Middle frontal gyrus (tissue), 1 donor: ENCODE data around the gene GRIN3A.
"Not testable (repeated sequence)": the region's sequence is repeated elsewhere in the genome, so short reads cannot be mapped to it uniquely, and the experiment has no call there.

Experiments used
- DNase-seq: peaks from one replicate; pipeline ENCODE4 v3.0.0-alpha.2; 2015; ENCODE audit warnings: low spot score; ENCODE audit errors: extremely low spot score

GRIN3A gene

DNA sequence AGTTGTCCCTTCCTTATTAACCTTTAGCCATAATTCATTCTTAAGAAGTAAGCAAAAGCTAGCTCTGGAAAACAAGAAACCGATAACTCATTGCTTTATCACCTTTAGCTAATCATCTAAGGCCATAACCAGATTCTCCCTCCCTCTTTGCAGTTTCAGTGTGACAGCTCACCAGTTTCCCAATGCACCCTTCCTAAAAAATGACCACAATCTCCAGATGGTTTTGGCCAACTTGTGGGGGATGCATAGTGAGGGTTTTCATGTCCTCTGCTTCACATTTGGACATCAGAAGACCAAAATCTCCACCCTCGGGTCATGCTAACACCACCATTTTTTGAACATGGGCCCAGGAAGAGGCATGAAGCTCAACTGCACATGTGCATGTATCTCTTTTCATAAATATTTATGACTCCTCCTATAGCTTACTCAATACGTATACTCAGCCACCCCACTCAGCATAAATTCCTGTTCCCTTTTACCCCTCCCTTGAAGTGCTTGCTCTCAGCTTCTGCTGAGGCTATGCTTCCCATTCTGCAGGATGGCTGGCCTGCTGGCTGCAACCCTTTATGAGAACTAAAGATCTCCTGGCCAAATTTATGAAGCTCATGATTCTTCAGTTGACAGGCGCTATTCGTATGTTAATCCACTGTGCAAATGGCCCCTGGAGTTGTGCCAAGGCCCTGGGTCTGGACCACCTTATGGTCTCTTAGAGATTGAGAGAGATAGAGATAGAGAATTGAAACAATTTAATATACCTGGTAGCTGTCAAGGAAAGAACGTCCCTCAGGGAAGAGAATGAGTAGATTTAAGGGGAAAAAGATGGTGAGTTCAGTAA is 158.5 kb downstream of the GRIN3A start:
- no peak for DNase-seq

DNA sequence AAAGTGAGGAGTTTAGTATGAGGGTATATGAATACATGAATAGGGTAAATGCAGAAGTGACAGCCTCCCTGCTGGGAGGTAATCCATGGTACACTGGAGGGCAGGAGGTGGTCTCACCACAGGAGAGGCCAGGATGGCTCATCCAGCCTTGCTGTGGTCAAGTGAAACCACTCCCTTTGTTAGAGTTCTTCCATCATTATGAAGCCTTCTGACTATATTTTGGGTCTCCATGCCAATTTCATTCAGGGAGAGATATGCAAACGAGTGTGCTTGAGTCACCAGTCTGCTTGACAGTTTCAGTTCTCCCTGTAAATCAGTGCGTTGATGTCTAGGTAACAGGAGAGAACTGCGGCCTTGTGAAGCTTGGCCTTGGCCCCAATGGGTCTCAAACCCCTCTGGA is 160.1 kb downstream of the GRIN3A start:
- no peak for DNase-seq

DNA sequence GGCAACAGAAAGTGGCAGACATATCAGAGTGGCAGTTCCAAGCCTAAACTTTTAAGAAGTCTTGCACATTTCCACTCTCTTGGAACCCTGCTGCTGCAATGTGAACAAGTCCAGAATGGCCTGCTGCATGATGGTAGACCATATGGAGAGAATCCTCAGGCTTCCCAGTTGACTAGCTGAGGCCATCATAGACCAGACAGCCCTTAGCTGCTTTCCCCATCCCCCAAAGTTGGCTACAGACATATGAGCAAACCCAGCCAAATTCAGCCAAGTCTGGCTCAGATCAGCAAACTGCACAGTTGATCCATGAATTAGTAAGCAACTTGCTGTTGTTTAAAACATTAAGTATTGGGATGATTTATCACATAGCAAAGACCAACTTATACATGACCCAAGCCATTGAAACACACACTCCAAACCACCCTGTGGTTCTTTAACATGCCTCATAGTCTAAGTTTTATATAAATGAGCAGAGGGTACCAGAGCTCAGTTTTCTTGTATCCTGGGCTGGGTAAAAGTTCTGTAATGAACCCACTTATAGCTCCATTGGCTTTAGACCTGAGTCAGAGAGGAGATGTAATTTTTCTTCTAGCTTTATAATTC is 163.6 kb downstream of the GRIN3A start:
- no peak for DNase-seq

DNA sequence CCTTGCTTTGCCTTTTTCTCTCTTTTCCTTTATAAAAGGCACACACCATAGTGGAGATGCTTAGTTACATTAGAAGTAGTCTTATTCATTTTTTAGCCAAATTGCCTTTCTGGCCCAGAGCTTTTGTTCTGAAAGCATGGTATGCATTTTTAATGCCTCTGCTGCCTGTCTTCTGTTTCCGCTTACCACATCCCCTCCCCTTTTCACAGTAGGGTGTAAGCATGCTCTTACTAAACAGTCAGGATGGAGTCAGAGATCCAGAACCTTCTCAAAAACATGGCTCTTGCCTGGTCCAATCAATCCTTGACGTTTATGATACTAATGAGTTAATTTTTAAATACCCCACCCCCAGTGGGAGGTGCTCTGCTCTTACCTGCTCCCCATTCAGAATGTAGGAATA is 166.1 kb downstream of the GRIN3A start:
- DNase-seq = no peak

DNA sequence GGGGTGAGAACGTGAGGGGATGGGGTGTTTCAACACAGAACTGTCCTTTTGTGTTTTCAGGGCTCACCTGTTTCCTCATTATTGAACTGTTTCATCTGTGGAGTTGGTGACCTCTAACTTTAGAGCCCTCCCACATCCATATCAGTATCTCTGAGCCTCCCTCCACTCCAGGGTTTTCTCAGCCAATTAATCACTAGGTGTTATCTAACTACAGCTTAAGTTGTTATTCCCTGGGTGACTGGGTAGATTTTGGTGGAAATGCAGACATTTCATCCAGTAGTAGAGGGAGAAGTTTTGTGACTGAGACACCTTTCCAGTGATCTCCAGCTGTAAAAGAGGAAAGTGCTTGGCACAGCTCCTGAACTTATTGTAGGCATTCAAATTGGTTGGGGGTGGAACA is 167.3 kb downstream of the GRIN3A start:
- DNase-seq = no peak

DNA sequence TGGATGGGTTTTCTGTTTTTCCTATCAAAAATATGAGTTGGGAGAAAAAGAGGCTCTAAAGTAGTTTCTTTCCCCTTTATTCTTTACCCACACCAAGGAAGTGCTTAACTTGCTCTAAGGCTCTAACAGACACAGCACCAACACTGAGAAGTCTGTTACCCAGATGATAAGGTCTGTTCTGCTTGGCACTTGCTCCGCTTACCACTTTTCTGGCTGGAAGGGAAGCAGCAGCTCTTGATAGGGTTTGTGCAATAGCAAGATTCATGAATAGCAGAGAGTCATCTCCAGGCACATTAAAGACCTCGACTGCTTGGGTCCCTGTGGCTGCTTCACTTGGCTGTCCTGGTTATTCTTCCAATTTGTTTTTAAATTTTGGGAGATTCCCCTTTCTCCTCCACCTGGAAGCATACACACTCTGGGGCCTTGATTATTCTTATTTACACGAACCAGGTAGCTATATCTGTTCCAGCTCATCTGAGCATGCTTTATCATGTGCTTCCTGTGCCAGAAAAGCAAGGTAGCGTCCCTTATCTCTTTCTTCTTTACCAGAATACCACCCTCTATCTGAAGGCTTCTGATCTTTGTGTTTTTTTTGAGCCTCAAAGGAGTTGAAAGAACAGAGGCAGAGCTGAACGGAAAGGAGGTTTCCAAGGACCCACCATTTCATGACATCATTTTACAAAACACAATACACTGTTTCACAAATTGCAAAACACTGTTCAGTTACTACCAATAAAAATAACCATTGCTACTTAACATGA is 168.5 kb downstream of the GRIN3A start:
- no peak for DNase-seq

DNA sequence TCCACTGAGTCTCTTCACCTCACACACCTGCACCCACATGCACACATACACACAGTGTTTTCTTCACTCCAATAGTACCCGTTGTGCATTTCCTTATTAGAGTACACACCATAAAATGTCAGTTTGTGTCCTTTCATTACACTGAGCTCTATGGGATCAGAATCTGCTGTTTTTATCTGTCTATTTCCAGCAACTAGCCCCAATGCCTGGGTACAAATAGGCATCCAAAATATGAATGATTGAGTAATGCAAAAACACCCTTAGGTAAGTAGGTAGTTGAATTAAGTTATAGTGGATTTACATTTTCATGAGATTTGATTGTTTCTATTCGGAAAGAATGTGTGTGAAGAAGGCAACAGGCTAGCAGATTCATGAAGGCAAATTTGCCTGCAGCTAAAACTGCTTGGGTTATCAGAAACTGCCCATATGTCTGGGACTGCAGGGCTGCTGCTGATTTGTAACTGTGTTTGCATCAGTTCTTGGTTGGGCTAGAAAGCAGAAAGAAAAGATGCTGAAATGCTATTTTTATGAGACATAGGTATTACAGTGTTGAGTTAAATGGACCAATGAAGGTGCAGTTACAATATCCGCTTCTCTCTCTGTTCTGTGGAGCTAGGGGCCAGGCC is 170.6 kb downstream of the GRIN3A start:
- no peak for DNase-seq

DNA sequence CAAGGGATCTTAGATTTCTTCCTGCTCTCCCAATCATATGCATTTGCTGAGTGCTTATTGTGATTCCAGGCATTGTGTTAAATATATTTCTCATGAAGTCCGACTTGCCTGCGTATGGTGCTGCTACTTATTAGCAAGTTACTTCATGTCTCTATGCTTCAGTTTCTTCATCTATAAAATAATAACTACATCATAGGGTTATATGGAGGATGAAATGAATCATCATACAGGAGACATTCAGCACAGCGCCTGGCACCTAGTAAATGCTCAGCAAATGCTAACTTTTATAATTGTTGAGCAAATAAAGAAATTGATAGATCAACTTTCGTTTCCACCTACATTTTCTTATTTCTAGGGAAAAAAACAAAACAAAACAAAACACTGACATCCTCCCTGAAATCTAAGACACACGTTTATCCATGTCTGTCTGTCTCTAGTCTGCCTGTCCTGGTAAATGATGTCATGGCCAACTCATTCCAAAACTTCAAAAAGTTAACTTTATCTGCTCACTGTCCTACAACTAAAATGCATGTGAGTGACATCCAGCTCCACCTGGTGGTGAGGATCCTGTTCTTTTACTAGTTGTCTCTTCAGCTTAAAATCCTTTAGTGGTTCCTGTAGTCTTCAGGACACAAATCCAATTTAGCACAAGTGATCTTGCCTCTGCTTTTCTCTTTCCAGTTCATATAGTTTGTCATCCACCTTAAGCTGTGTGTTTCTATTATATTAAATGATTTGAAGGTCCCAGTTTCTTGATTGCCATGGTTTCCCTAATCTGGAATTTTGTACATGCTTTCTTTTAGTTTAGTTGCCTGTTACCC is 171.3 kb downstream of the GRIN3A start:
- no peak for DNase-seq

DNA sequence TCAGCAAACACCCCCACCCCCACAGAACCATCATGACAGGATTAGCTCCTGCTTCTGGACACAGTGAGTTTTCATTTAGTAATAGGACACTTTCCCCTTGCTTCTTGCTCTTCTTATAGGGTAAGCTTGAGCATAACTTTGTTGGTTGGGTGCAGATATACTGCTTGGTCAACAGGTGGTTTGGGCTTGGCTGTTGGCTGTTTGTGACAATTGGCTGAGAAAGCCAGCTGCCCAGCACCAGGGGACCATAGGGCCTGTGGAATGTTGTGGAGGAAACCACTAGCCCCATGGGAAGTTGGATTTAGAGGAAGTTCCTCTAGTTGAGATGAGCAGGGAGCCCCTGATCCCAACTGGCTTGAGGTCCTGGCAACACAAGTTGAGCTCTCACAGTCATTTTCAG is 174.2 kb downstream of the GRIN3A start:
- DNase-seq = no peak

DNA sequence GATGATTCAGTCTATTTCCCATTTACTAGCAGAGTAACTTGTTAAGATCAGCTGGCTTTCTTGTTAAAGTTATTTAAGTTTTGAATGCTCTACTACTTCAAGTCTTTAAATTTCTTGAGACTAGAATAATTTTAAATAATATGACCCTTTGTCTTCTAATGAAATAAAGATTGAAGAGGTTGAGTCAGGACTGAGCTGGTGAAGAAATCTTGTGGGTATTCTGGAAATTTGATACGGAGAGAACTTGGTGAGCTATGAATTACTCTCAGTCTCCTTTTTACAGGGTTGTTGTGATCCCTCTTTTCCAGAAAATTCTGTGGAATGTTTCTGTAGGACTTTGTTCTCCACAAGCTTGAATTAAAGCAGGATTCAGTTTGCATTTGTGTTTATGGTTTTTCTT is 175.5 kb downstream of the GRIN3A start:
- DNase-seq = no peak

DNA sequence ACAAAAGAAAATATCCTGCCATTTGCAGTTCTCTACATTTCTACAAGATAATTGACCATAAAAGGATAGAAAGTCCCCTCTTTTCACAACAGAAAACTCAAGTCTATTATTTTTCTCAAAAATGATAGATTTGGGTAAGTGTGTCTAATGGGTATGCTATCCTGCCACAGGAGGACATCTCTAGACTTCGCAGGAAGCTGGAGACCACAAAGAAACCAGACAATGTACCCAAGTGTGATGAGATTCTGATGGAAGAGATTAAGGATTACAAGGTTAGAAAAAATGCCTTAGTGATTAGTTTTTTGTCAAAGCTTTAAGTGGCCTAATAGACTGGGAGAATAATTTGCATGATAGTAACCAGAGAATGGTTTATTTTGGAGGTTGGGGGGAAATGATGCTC is 176.7 kb downstream of the GRIN3A start:
- no peak for DNase-seq

DNA sequence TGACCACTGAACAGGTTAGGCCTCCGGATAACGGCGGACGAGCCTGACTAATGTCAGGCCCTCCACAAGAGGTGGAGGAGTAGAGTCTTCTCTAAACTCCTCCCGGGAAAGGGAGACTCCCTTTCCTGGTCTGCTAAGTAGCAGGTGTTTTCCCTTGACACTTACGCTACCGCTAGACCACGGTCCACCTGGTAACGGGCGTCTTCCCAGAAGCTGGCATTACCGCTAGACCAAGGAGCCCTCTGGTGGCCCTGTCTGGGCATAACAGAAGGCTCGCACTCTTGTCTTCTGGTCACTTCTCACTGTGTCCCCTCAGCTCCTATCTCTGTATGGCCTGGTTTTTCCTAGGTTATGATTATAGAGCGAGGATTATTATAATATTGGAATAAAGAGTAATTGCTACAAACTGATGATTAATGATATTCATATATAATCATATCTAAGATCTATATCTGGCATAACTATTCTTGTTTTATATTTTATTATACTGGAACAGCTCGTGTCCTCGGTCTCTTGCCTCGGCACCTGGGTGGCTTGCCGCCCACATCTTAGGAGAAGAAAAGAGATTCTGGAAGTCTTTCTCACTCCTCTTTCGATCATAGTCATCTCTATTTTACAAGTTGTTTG is 188.9 kb downstream of the GRIN3A start:
- not testable (repeated sequence) for DNase-seq

DNA sequence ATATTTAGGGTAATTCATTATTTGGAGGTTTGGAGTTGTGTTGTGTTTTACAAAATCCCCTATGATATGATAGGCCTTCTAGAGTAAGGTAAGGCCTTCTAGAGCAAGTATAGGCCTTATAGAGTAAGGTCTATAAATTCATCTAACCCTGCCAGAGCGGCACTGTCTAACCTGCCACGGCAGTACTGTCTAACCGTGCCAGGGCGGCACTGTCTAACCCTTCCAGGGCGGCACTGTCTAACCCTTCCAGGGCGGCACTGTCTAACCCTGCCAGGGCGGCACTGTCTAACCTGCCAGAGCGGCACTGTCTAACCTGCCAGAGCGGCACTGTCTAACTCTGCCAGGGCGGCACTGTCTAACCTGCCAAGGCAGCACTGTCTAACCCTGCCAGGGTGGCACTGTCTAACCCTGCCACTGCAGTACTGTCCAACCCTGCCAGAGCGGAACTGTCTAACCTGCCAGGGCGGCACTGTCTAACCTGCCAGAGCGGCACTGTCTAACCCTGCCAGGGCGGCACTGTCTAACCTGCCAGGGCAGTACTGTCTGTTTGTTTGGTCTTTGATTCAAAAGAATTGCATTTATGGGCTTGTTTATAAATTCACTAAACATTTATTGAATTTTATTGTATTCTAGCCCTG is 195.2 kb downstream of the GRIN3A start:
- DNase-seq = no peak

DNA sequence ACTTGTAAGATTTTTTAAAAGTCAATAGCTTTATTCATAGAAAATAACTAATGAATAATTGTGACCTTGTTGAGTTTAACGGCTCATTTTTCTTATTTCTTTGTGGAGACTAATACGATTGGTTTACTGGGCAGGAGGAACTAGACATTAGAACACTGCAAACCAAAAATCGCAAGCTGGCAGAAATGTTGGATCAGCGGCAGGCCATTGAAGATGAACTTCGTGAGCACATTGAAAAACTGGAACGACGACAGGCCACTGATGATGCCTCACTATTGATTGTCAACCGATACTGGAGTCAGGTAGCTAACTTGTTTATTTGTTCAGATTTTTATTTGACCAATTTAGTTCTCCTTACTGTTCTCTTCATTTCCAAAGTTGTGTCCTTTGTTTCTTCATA is 198.4 kb downstream of the GRIN3A start:
- no peak for DNase-seq

DNA sequence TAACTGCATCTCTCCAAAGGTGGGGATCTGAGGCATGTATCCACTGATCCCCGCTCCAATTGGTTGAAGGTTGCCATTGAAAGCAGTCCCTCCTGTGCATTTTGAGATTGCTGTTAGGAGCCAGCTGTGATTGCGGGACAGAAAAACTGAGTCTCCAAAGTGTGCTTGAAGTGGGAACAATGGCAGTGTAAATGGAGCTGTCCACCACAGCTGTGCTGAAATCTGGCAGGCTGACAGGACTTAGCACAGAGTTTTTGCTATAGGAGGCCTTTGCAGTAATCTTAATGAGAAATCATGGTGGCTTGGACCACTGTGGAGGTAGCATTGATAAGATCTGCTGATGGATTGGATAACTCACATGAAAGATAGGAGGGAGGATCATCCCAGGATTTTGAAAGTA is 201.5 kb downstream of the GRIN3A start:
- no peak for DNase-seq

DNA sequence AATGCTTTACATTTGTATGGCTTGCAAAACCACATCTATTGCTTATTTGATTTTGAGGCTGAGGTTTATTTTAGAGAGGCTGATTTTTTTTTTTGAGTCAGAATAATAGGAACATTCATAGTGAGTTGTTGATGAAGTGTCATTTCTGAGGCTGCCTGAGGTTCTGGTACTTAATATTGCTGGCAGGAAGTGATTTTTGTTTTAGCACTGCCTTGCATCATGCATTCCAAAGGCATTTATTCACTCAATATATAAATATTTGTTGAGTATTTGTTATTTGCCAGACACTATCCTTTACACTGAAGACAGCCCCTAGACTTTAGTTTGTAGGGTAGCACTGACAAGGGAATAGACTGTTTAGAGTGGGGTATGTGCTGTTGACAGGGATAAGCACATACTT is 202.1 kb downstream of the GRIN3A start:
- DNase-seq = no peak

DNA sequence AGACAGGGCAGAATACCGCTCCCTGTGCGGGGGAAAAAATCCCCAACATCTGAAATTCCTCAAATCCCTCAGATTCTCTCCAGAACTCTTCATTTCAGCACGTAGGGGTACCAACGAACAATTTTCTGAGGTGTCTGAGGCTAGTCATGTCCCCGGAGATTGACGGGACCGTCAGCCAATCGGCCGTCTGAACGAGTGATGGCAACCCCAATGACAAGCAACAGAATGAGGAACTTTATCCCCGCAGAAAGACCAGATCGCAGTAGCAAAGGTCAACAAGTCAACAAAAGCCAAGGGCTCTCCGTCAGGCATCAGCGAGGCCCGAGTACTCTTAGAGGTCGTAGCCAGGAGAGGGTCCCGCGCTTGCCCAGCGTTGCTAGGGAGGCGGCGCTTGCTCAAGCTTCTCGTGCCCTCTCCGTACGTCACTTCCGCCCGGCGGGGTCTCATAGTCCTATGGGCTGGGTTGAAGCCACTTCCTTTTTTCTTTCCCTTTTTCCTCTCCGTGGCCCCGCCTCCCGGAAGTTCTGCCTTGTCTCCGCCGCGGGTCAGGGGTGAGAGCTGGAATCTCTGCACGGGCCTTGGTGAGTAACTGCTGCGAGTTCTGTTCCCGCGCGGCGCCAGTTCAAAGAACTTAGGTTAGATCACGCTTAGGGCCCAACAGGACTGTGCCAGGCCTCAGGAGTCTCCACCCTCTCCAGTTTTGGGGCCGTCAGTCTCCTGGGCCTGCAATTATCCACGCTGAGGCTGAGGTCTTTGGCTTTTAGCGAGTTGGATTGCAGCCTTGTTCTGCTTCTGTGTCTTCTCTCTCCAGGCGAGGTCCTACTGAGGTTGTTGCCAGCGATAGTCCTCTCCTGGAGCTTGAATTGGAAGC is 204.9 kb downstream of the GRIN3A start, which contains the start of gene RNF20:
Gene RNF20, plus strand, starts transcription at position 520 of the 871 bp plus-strand sequence. CDS start 1,571 bp downstream, outside the sequence.
- DNase-seq = peak; percentile 99

DNA sequence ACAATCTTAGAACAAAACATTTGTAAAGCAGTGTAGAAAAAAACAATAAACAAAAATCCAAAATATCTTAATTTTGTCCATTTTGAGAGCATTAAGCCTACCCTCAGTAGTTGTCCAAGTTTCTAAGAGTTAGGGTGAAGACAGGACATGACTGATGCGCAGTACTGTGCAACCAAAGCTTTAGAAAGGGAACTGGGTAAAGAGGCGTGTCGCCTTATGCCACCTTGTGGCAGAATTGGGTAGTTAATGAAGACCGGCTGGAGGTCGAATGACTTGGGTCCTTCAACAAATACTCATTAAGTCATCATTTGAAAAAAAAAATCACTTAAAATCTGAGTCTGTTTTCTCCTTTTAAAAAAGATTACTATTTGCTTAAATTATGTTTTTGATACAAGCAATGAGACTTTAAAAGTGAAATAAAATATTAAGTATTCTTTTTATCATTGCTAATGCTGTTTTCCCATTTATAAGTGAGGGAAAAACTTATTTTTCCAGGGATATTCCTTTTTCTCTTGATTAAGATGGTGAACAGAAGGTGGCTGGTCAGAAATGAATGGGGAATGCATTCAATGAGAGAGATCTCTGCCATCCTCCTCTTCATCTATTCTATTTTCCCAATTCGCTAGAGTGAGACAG is 208.3 kb downstream of the GRIN3A start:
- DNase-seq = peak; percentile 69
